Activated CD8-positive, alpha-beta memory T cell treated with anti-CD3 and anti-CD28 coated beads for 48 hours (primary cell): ENCODE measurements around the gene P4HA1.
"Not testable (repeated sequence)": the region's sequence is repeated elsewhere in the genome, so short reads cannot be mapped to it uniquely, and the experiment has no call there.

Experiments used
- DNase-seq, 3 experiments: peaks; one replicate each; pipeline ENCODE4 v3.0.0-alpha.2; 2020; ENCODE audit warnings: low read depth in 2 of 3, low spot score in 2 of 3

P4HA1 gene

GRCh38 chr10:73096449-73097304 is at the start of gene P4HA1:
Gene P4HA1 (minus strand): TSS chr10:73096866. CDS start chr10:73074883, 21,983 bp downstream.
- peak; percentile 97 to 100 (median 98) for DNase-seq

- no peak for DNase-seq
Observed at GRCh38 chr10:73141603-73142002, 44.9 kb upstream of the P4HA1 start.

GRCh38 chr10:73139251-73139650 is 42.6 kb upstream of the P4HA1 start:
- no peak for DNase-seq

GRCh38 chr10:73136627-73137026 is 40.0 kb upstream of the P4HA1 start:
- DNase-seq = no peak

GRCh38 chr10:73134727-73135126 is 38.1 kb upstream of the P4HA1 start:
- DNase-seq = no peak

GRCh38 chr10:73131913-73132686 is 35.4 kb upstream of the P4HA1 start:
- no peak for DNase-seq

GRCh38 chr10:73131301-73131700 is 34.6 kb upstream of the P4HA1 start:
- DNase-seq = no peak

GRCh38 chr10:73126343-73126742 is 29.7 kb upstream of the P4HA1 start:
- no peak for DNase-seq

- DNase-seq = no peak
Observed at GRCh38 chr10:73119952-73120351, 23.3 kb upstream of the P4HA1 start.

- no peak for DNase-seq
Observed at GRCh38 chr10:73119457-73119856, 22.8 kb upstream of the P4HA1 start.

GRCh38 chr10:73117976-73118743 is 21.5 kb upstream of the P4HA1 start:
- no peak for DNase-seq

GRCh38 chr10:73116017-73116416 is 19.4 kb upstream of the P4HA1 start:
- DNase-seq = no peak

GRCh38 chr10:73113551-73113950 is 16.9 kb upstream of the P4HA1 start:
- DNase-seq = no peak

- DNase-seq = not testable (repeated sequence)
Observed at GRCh38 chr10:73112032-73112431, 15.4 kb upstream of the P4HA1 start.

GRCh38 chr10:73110345-73110849 is 13.7 kb upstream of the P4HA1 start, which contains the start of gene NUDT13:
Gene NUDT13 (plus strand): TSS chr10:73110455. CDS start chr10:73114366, 3,911 bp downstream.
- DNase-seq = no peak

GRCh38 chr10:73109248-73109652 is 12.6 kb upstream of the P4HA1 start:
- DNase-seq = not testable (repeated sequence)

- DNase-seq = no peak
Observed at GRCh38 chr10:73106301-73106700, 9.6 kb upstream of the P4HA1 start.

GRCh38 chr10:73099141-73099540 is 2.5 kb upstream of the P4HA1 start:
- DNase-seq = no peak

GRCh38 chr10:73097305-73097670 is 622 bp upstream of the P4HA1 start:
- no peak for DNase-seq

- DNase-seq = peak; percentile 38 to 52 (median 48)
Observed at GRCh38 chr10:73096041-73096448, 621 bp downstream of the P4HA1 start.

- DNase-seq = peak in 1 of 3 experiments; percentile 11
Observed at GRCh38 chr10:73095481-73096021, 1.1 kb downstream of the P4HA1 start.
